Esophagus squamous epithelium (tissue), 5 donors: ENCODE measurements around the gene DDA1. TPM values are rescaled to one million over a fixed set of nuclear protein-coding genes. Genes with fewer than 3 reads are reported as not detected.

Experiments
- DNase-seq: peaks from one replicate; lab custom pipeline; 2025; lab: John Stamatoyannopoulos, UW
- H3K27ac ChIP-seq, 4 donors: fragments of 200-600 bp; sonication (generic); one replicate each; pipeline ENCODE4 v1.5.1; 2016 to 2019; ENCODE audit warnings: mild to moderate bottlenecking in 1 of 4
- H3K27me3 ChIP-seq, 4 donors: fragments of 200-600 bp; sonication (generic); 1 replicate in 3 of 4; 2 replicates in 1 of 4; pipeline versions ENCODE4 v1.5.1 to v1.6.0; 2017 to 2021; ENCODE audit warnings: antibody characterized with exemption in 1 of 4
- H3K36me3 ChIP-seq, 3 donors: fragments of 200-600 bp; sonication (generic); one replicate each; pipeline ENCODE4 v1.5.1; 2016 to 2019
- H3K4me1 ChIP-seq, 3 donors: fragments of 200-600 bp; sonication (generic); one replicate each; pipeline ENCODE4 v1.5.1; 2017 to 2019
- H3K4me3 ChIP-seq, 4 donors: fragments of 200-600 bp; sonication (generic); 1 replicate in 3 of 4; 2 replicates in 1 of 4; pipeline ENCODE4 v1.5.1; 2016 to 2019; ENCODE audit warnings: mild to moderate bottlenecking in 2 of 4, moderate library complexity in 1 of 4
- H3K9me3 ChIP-seq, 3 donors: fragments of 200-600 bp; sonication (generic); one replicate each; pipeline ENCODE4 v1.5.1; 2016 to 2019
- POLR2A ChIP-seq, 4 donors: fragments of 450-650 bp; IDR thresholded peaks; one replicate each; pipeline ENCODE4 v1.6.1; 2017; ENCODE audit warnings: antibody characterized with exemption in 4 of 4, mild to moderate bottlenecking in 4 of 4, moderate library complexity in 3 of 4
- WGBS, 2 donors: methylation state at CpG; one replicate each; pipeline ENCODE4 v1.1.5; 2018; 5-methylcytosine and 5-hydroxymethylcytosine counted together
- intact Hi-C: fragments of 100-400 bp; cut with DNase I; formaldehyde crosslinking; loops from one replicate; pipeline ENCODE4 v1.15.0; 2022
- total RNA-seq, 4 donors: library from RNA; depleted of rRNA; stranded (reverse); fragments of >200 nt; gene quantifications; one replicate each; pipeline ENCODE4 v1.1.0, GENCODE V29; 2016
- TF ChIP-seq, protein P1 (sequence below), 6 experiments: fragments of 450-650 bp in 4 of 6; fragments of 200-600 bp in 2 of 6; sonication (generic) in 2 of 6; IDR thresholded peaks; one replicate each; pipeline ENCODE4 v1.5.1; 2016 to 2019; ENCODE audit warnings: antibody characterized with exemption in 6 of 6, mild to moderate bottlenecking in 4 of 6, moderate library complexity in 4 of 6
- donor health status: DM: yes; HTN: yes; CAD: no.

The DDA1 gene
- total RNA-seq, result 10 to 100 TPM; 16.4 to 29.0 (median 22.7) TPM

DNA sequence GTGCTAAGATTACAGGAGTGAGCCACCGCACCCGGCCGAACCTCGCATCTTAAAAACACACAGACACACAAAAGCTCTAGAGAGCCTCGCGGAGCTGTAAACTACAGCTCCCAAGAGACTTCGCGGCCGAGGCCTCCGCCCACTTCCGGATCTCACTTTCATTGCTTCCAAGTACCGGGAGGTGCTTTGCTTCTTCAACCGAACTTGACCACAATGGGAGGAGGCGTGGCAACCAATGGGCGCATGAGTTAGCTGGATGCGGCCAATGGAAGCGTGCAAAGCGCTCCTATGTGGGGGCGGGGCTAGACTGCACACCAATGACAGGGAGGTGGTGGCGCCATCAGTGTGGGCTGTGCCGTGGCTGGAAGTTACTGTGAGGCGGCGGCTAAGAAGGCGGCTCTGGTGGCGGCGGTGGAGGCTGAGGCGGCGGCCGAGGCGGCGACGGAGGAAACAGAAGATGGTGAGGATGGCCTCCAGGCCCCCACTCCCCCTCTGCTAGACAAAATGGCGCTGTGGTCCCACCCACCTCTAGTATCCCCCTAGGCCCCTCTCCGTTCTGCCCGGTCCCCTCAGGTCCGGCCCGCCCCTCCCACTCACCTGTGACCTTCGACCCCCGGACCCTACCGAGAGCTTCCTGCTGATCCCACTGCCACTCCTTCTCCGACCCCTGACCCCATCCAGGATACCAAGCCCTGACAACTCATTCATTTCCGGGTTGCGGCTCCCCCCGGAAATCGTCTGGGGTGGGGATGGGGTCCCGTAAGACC lies at the start of gene DDA1:
Gene DDA1 (plus strand): TSS at position 366 of the 767 bp plus-strand sequence. CDS start 92 bp downstream, at position 458.
- TF ChIP-seq POLR2A (IDR thresholded peaks at IDR 0.05), result peak in 3 of 4 donors; percentile 64 to 74 (median 71)
- TF ChIP-seq, protein P1, sequence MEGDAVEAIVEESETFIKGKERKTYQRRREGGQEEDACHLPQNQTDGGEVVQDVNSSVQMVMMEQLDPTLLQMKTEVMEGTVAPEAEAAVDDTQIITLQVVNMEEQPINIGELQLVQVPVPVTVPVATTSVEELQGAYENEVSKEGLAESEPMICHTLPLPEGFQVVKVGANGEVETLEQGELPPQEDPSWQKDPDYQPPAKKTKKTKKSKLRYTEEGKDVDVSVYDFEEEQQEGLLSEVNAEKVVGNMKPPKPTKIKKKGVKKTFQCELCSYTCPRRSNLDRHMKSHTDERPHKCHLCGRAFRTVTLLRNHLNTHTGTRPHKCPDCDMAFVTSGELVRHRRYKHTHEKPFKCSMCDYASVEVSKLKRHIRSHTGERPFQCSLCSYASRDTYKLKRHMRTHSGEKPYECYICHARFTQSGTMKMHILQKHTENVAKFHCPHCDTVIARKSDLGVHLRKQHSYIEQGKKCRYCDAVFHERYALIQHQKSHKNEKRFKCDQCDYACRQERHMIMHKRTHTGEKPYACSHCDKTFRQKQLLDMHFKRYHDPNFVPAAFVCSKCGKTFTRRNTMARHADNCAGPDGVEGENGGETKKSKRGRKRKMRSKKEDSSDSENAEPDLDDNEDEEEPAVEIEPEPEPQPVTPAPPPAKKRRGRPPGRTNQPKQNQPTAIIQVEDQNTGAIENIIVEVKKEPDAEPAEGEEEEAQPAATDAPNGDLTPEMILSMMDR (IDR thresholded peaks at IDR 0.05), result peak in 1 of 6 experiments; percentile 39
- Histone ChIP-seq H3K9me3 (no peaks in the 10 kb centered on the region), H3K27ac (peak within 1 kb of the TSS; percentile 90 to 93 (median 91)), H3K27me3 (no peaks in the 10 kb centered on the region), H3K36me3 (peaks cover 7 to 27% (median 10%) of the 10 kb centered on the region in 3 donors), H3K4me1 (peaks cover 30 to 73% (median 48%) of the 10 kb centered on the region in 3 donors), H3K4me3 (peak within 1 kb of the TSS; percentile 91 to 99 (median 93))
- intact Hi-C loops, result no loop called here
- peak; percentile 95 for DNase-seq
- WGBS, 2 donors, result 0% methylated on average over 11 to 24 of the region's 46 CpGs

DNA sequence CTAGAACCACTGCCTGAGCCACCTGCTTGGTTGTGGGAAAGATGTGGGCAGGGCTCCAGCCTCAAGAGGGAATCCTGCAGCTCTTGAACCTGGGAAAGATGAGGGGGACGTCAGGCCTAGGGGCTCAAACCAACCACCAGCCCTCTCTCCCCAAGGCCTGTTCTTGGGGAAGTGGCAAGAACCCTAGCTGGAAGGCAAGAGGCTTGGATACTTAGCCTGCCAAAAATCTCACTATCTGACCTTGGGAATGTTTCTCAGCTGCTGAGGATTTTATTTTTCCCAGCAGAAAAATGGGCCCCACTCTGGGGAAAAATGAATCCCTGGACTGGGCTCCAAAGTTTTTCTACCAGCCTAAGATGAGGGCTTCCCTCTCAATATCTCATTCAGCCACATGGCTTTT lies 49.4 kb upstream of the DDA1 start:
- Histone ChIP-seq H3K27me3 (no peaks in the 10 kb centered on the region), H3K4me3 (no peak overlapping the region), H3K36me3 (no peaks in the 10 kb centered on the region), H3K27ac (no peak overlapping the region), H3K9me3 (peaks cover 0 to 9% (median 0%) of the 10 kb centered on the region in 3 donors), H3K4me1 (peaks cover 0 to 8% (median 0%) of the 10 kb centered on the region in 3 donors)
- TF ChIP-seq, protein P1 (IDR thresholded peaks at IDR 0.05), result no peak
- TF ChIP-seq POLR2A (IDR thresholded peaks at IDR 0.05), result no peak
- intact Hi-C loops, result no loop called here
- no peak for DNase-seq
- 80% methylated on average over 1 of the region's 1 CpG; no CpG with 5 or more reads in 1 of the 2 donors for WGBS, 2 donors

DNA sequence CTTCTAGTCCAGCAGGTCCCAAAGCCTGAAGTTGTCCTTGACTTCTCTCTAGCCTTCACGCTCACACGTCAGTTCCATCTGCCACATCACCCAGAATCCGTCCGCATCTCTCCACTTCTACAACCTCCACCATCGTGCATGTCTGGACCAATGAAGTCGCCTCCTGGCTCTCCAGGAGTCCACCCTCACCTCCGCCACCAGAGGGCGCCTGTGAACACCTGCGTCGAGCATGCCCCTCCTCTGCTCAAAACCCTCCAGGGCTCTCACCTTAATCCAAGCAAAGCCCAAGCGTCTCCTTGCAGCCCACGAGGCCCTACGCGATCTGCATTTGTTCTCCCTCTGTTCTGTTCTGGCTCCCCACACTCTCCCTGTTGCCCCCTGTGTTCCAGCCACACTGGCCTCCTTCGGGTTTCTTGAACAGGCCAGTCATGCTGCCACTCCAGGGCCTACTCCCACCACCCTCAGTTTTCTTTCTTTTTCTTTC lies 48.5 kb upstream of the DDA1 start:
- Histone ChIP-seq H3K36me3 (no peaks in the 10 kb centered on the region), H3K27ac (no peak overlapping the region), H3K4me1 (peaks cover 0 to 12% (median 0%) of the 10 kb centered on the region in 3 donors), H3K4me3 (no peak overlapping the region), H3K27me3 (no peaks in the 10 kb centered on the region), H3K9me3 (peaks cover 0 to 9% (median 0%) of the 10 kb centered on the region in 3 donors)
- 7 to 17% methylated on average over 15 of the region's 15 CpGs for WGBS, 2 donors
- intact Hi-C loops, result no loop called here
- no peak for TF ChIP-seq POLR2A (IDR thresholded peaks at IDR 0.05)
- TF ChIP-seq, protein P1 (IDR thresholded peaks at IDR 0.05), result peak; percentile 85 to 95 (median 90)
- no peak for DNase-seq

DNA sequence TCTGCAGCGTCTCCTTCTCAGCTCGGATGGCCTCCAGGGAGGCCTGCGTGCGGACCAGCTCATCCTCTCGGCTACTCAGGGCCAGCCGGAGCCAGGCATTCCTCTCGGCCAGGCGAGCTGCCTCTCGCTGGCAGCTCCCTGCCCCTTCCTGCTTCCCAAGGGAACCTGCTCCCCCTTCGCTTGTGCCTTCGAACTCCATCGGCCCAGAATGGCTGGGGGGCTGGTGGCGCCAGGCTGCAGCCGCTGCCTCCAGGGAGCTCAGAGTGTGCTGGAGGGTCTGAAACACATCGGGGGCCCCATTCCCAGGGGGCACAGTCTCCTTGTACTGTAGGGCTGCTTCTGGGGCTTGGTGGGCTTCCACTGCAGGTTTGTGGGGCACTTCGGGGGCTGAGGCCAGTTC lies 46.8 kb upstream of the DDA1 start:
- H3K36me3 ChIP-seq, result no peaks in the 10 kb centered on the region
- peak overlapping the region in 1 of 4 donors; percentile 26 for H3K4me3 ChIP-seq
- intact Hi-C loops, result no loop called here
- TF ChIP-seq, protein P1 (IDR thresholded peaks at IDR 0.05), result no peak
- no peak for TF ChIP-seq POLR2A (IDR thresholded peaks at IDR 0.05)
- DNase-seq, result no peak
- H3K27me3 ChIP-seq, result no peaks in the 10 kb centered on the region
- H3K4me1 ChIP-seq, result peaks cover 0 to 19% (median 0%) of the 10 kb centered on the region in 3 donors
- 83 to 84% methylated on average over 10 to 13 of the region's 16 CpGs for WGBS, 2 donors
- H3K9me3 ChIP-seq, result peaks cover 0 to 9% (median 0%) of the 10 kb centered on the region in 3 donors
- H3K27ac ChIP-seq, result no peak overlapping the region
